Right lobe of liver (tissue), 6 donors: ENCODE results near the gene UCHL5. TPM values are rescaled to one million over a fixed set of nuclear protein-coding genes. Genes with fewer than 3 reads are reported as not detected.

Experiments used
- ATAC-seq, 4 donors: fragments of 200-7000 bp; cut with Tn5 transposase; one replicate each; pipeline ENCODE4 v1.9.1; 2020; ENCODE audit warnings: mild to moderate bottlenecking in 4 of 4, moderate library complexity in 4 of 4
- DNase-seq, 3 donors: peaks; one replicate each; pipeline ENCODE4 v3.0.0-alpha.2; 2020
- H3K27ac ChIP-seq, 3 donors: fragments of 200-600 bp; one replicate each; pipeline ENCODE4 v1.8.0; 2022
- H3K27me3 ChIP-seq, 2 donors: fragments of 200-600 bp; one replicate each; pipeline ENCODE4 v1.8.0; 2022
- H3K36me3 ChIP-seq, 4 donors: fragments of 200-600 bp; sonication (generic) in 1 of 4; one replicate each; pipeline versions ENCODE4 v1.5.1 to v1.8.0; 2017 to 2022; ENCODE audit warnings: control low read depth in 1 of 4
- H3K4me1 ChIP-seq, 4 donors: fragments of 200-600 bp; sonication (generic) in 1 of 4; one replicate each; pipeline versions ENCODE4 v1.5.1 to v1.8.0; 2017 to 2022; ENCODE audit warnings: control low read depth in 1 of 4
- H3K4me3 ChIP-seq, 3 donors: fragments of 200-600 bp; one replicate each; pipeline ENCODE4 v1.8.0; 2022
- H3K9me3 ChIP-seq, 4 donors: fragments of 200-600 bp; sonication (generic) in 1 of 4; one replicate each; pipeline versions ENCODE4 v1.5.1 to v1.8.0; 2017 to 2022; ENCODE audit warnings: control low read depth in 1 of 4
- POLR2A ChIP-seq: fragments of 450-650 bp; IDR thresholded peaks from one replicate; pipeline ENCODE4 v1.6.1; 2017; ENCODE audit warnings: antibody characterized with exemption, mild to moderate bottlenecking
- WGBS: methylation state at CpG from one replicate; pipeline ENCODE4 v1.1.6; 2018; ENCODE audit warnings: low coverage, low lambda C conversion rate; ENCODE audit not compliant: insufficient coverage; ENCODE audit errors: missing lambda C conversion rate; 5-methylcytosine and 5-hydroxymethylcytosine counted together
- intact Hi-C, 2 donors: fragments of 100-400 bp; cut with DNase I; formaldehyde crosslinking; loops; one replicate each; pipeline versions ENCODE4 v1.11.2 to v1.14.1; 2022
- long read RNA-seq: library from polyadenylated mRNA; unstranded; transcript quantifications from one replicate; pipeline ENCODE4 v2.0.0, GENCODE V29; 2019
- total RNA-seq, 6 experiments: library from RNA; depleted of rRNA in 2 of 6; stranded (reverse); fragments of >200 nt in 2 of 6; fragmentation: NEBNext Ultra II Directional in 3 of 6; extraction: Animal tissue kit (Norgen Biotek cat#: 25700) in 3 of 6; gene quantifications; one replicate each; pipeline versions ENCODE4 v1.1.0 to v1.2.4, GENCODE V29; 2016 to 2023
- TF ChIP-seq, protein P1 (sequence below), 4 donors: fragments of 200-600 bp in 3 of 4; fragments of 450-650 bp in 1 of 4; IDR thresholded peaks; one replicate each; pipeline versions ENCODE4 v1.5.1 to v1.8.0; 2016 to 2022; ENCODE audit warnings: antibody characterized with exemption in 4 of 4, mild to moderate bottlenecking in 2 of 4
- donor health status: DM: no; HTN: yes; CAD: no.
- donor health status: DM: no; HTN: no; CAD: no.
- donor health status: DM: no; HTN: no; CAD: no.
- donor health status: DM: no; HTN: yes; CAD: no.
- donor health status: DM: no; HTN: yes; CAD: no.

UCHL5 gene, protein sequence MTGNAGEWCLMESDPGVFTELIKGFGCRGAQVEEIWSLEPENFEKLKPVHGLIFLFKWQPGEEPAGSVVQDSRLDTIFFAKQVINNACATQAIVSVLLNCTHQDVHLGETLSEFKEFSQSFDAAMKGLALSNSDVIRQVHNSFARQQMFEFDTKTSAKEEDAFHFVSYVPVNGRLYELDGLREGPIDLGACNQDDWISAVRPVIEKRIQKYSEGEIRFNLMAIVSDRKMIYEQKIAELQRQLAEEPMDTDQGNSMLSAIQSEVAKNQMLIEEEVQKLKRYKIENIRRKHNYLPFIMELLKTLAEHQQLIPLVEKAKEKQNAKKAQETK
- total RNA-seq: 10 to 100 TPM; 11.5 to 28.6 (median 22.3) TPM
- long read RNA-seq, full-length matches to known transcripts: 4 of 11 reads
- long read RNA-seq, partial matches to known transcripts: 5 of 11 reads
- long read RNA-seq, other reads (novel, unspliced or antisense): 2 of 11 reads

DNA sequence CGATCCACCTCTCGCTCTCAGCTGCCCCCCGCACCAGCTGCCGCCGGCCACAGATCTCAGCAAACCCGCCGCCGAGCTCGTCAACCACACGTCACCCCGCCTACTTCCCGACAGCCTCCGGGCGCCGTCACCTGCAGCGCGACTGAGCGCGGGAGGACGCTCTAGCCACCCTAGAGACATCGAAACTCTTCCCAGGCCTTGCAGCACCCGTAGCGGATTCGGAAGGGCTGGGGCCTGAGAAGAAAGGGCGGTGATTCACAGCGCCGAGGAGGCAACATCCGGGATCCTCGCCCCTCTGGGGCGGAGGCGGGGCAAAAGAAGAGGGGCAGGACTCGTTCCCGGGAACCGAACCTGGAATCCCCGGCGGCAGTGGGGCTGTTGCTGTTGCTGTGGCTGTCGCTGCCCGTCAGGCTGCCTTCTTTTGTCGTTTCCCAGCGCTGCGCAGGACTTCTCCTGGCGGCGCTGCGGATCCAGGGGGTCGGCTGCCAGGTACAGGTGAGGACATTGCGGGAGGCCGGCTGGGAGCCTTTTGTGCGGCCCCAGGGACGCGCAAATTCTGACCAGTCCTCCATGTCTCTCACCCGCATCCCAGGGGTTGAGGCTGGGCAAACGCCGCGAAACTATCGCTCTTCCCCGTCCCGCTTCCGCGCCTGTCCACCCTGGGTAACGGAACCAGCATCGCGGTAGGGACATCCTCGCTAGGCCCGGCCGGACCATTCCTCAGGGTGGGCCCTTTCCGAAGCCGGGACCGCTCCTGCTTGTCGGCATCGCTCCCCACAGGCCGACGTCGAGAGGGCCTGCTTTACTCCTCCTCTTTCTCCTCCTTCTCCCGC lies at the start of gene UCHL5, which contains the start of gene RO60:
Gene UCHL5 (minus strand): TSS at position 79 of the 833 bp plus-strand sequence. CDS start 100 bp downstream, outside the sequence.
Gene RO60 (plus strand): TSS at position 331 of the 833 bp plus-strand sequence. CDS start 9,443 bp downstream, outside the sequence.
- H3K4me3 ChIP-seq: peak within 1 kb of the TSS; percentile 75 to 87 (median 85)
- intact Hi-C loops: no loop called here
- no peaks in the 10 kb centered on the region for H3K9me3 ChIP-seq
- DNase-seq: peak; percentile 97 to 99 (median 98)
- H3K27ac ChIP-seq: peak within 1 kb of the TSS; percentile 86 to 91 (median 91)
- no peaks in the 10 kb centered on the region for H3K36me3 ChIP-seq
- peak; percentile 80 for TF ChIP-seq POLR2A
- TF ChIP-seq, protein P1, sequence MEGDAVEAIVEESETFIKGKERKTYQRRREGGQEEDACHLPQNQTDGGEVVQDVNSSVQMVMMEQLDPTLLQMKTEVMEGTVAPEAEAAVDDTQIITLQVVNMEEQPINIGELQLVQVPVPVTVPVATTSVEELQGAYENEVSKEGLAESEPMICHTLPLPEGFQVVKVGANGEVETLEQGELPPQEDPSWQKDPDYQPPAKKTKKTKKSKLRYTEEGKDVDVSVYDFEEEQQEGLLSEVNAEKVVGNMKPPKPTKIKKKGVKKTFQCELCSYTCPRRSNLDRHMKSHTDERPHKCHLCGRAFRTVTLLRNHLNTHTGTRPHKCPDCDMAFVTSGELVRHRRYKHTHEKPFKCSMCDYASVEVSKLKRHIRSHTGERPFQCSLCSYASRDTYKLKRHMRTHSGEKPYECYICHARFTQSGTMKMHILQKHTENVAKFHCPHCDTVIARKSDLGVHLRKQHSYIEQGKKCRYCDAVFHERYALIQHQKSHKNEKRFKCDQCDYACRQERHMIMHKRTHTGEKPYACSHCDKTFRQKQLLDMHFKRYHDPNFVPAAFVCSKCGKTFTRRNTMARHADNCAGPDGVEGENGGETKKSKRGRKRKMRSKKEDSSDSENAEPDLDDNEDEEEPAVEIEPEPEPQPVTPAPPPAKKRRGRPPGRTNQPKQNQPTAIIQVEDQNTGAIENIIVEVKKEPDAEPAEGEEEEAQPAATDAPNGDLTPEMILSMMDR (IDR thresholded peaks at IDR 0.05): peak in 1 of 4 donors; percentile 25
- WGBS: 0% methylated on average over 26 of the region's 74 CpGs
- no peaks in the 10 kb centered on the region for H3K27me3 ChIP-seq
- peak; percentile 94 to 98 (median 96) for ATAC-seq
- H3K4me1 ChIP-seq: peaks cover 0 to 26% (median 12%) of the 10 kb centered on the region in 4 donors

DNA sequence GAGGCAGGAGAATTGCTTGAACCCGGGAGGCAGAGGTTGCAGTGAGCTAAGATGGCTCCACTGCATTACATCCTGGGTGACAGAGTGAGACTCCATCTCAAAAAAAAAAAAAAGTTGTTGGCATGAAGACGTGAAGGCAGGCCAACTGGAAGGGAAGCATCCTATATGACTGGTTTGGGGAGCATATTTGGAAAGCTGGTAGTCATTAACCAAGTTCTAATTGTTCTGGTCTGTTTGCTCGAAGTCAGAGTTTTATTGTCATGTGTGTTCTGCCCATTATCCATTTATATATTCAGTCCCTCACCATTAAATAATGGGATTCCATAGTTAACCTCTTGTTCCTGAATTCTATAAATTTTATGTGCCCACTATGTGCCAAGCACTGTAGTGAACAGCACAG lies 49.3 kb upstream of the UCHL5 start:
- no peak for ATAC-seq
- intact Hi-C loops: no loop called here
- no peak for TF ChIP-seq POLR2A
- TF ChIP-seq, protein P1 (IDR thresholded peaks at IDR 0.05): no peak
- Histone ChIP-seq H3K27me3 (no peaks in the 10 kb centered on the region), H3K36me3 (no peaks in the 10 kb centered on the region), H3K27ac (no peak overlapping the region), H3K4me1 (peaks cover 0 to 24% (median 9%) of the 10 kb centered on the region in 4 donors), H3K9me3 (no peaks in the 10 kb centered on the region), H3K4me3 (no peak overlapping the region)
- 86% methylated on average over 3 of the region's 3 CpGs for WGBS
- no peak for DNase-seq

DNA sequence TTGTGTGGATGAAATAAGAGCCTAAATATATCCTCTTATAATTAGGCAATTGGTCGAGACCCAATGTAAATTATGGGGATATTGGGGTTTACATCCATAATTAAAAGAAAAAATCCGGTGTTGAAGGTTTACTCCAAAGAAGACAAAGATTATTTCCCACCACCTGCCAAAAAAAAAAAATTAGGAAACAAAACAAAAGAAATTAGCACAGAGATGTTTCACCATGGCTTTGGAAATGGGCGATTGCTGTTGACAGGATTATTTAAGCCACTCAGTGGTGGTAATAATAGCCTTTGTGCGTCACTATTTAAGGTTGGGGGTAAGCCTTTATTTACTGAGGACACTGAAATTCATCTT lies 46.6 kb upstream of the UCHL5 start:
- intact Hi-C loops: no loop called here
- H3K4me1 ChIP-seq: peaks cover 0 to 8% (median 4%) of the 10 kb centered on the region in 4 donors
- no peaks in the 10 kb centered on the region for H3K9me3 ChIP-seq
- peak overlapping the region; percentile 83 to 96 (median 89) for H3K4me3 ChIP-seq
- DNase-seq (no peak), ATAC-seq (no peak)
- WGBS: 35% methylated on average over 4 of the region's 4 CpGs
- H3K36me3 ChIP-seq: no peaks in the 10 kb centered on the region
- no peaks in the 10 kb centered on the region for H3K27me3 ChIP-seq
- TF ChIP-seq, protein P1 (IDR thresholded peaks at IDR 0.05): no peak
- TF ChIP-seq POLR2A: no peak
- peak overlapping the region; percentile 69 to 86 (median 78) for H3K27ac ChIP-seq

DNA sequence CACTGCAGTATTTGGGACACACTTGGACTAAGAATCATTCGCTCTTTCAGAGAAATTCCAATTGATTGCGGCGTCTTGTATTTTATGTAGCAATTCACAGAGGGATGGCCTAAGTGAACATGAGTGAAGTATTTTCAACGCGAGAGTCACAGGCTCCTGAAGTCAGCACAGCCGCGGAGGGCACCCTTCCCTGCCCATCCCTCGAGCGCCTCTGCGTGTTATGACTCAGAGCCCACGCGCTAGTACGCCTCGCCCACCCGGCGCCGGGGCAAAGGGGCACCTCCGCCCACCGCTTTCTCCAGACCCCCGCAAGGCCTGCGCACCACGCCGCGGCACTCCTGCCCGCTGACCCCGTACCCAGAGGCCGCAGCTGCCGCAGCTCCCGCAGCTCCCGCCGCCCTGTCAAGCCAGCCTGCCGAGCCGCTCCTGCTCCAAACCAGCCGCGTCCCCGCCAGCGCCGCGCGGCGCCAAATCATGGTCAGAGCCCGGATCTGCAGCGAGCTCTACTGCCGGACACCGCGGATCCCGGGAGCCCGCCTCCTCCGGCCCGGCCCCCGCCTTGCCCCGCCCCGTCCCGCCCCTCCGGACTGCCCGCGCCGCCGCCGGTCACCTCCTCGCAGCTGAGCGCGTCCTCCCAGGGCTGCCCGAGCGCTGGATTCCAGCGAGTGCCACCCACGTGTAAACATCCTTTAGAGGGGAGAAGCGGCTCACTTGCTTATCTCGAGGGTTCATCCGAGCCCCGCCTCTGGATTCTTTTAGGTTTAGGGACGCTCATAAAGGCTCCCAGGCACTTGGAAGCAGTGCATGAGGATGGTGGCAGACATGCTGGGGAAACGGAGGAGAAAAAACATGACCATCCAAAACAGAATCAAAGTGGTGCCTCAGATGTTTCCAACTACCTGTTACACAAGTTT lies 46.0 kb upstream of the UCHL5 start, which contains the start of gene GLRX2:
Gene GLRX2 (minus strand): TSS at position 508 of the 914 bp plus-strand sequence. CDS start 32 bp downstream, at position 476.
- Histone ChIP-seq H3K4me1 (peaks cover 0 to 8% (median 4%) of the 10 kb centered on the region in 4 donors), H3K9me3 (no peaks in the 10 kb centered on the region), H3K27me3 (no peaks in the 10 kb centered on the region), H3K4me3 (peak within 1 kb of the TSS; percentile 83 to 96 (median 89)), H3K36me3 (peaks cover 0 to 4% (median 0%) of the 10 kb centered on the region in 4 donors), H3K27ac (peak within 1 kb of the TSS; percentile 69 to 86 (median 78))
- WGBS: 0% methylated on average over 12 of the region's 73 CpGs
- intact Hi-C loops: no loop called here
- TF ChIP-seq POLR2A: peak; percentile 93
- TF ChIP-seq, protein P1 (IDR thresholded peaks at IDR 0.05): peak in 2 of 4 donors; percentile 3 to 13
- peak; percentile 95 to 99 (median 97) for ATAC-seq
- DNase-seq: peak; percentile 92 to 94 (median 93)
